Measurements from ENCODE around the gene PTPRM.

DNA sequence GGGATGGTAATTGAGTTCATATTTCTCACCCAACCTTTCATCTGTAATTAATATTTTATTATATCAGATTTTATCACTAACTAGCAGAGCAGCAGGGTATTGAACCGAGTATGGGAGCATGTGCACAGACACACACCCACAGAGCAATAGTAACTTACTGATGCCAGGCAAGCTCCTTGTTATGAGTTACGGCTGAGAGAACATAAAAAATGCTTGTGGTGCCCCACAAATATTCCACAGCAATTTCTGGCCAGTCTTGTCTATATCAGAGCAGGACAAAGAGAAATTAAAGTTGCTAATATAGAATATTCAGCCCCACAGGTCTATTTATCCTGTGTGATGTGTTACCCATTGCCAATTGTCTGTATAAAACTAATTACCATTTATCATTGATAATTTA is 540.3 kb downstream of the PTPRM start:
- TF ChIP-seq, protein P1, sequence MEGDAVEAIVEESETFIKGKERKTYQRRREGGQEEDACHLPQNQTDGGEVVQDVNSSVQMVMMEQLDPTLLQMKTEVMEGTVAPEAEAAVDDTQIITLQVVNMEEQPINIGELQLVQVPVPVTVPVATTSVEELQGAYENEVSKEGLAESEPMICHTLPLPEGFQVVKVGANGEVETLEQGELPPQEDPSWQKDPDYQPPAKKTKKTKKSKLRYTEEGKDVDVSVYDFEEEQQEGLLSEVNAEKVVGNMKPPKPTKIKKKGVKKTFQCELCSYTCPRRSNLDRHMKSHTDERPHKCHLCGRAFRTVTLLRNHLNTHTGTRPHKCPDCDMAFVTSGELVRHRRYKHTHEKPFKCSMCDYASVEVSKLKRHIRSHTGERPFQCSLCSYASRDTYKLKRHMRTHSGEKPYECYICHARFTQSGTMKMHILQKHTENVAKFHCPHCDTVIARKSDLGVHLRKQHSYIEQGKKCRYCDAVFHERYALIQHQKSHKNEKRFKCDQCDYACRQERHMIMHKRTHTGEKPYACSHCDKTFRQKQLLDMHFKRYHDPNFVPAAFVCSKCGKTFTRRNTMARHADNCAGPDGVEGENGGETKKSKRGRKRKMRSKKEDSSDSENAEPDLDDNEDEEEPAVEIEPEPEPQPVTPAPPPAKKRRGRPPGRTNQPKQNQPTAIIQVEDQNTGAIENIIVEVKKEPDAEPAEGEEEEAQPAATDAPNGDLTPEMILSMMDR (conservative IDR thresholded peaks at IDR 0.05; ENCODE audit: low read length): no peak
- TF ChIP-seq EZH2phosphoT487 (IDR thresholded peaks at IDR 0.05; ENCODE audit: borderline replicate concordance): no peak

Measured in Loucy (cell line).